GM13976 (cell line): ENCODE data around the gene SUCLG1.

Experiments
- DNase-seq: peaks from one replicate; pipeline ENCODE4 v3.0.0; 2012; ENCODE audit warnings: low spot score
- in situ Hi-C: fragments of 300-500 bp; cut with MboI; formaldehyde crosslinking; loops from one replicate; pipeline ENCODE4 v1.12.0; 2022; ENCODE audit warnings: low sequenced_read_pairs, mixed read lengths, inconsistent platforms; ENCODE audit not compliant: unreplicated experiment
- TF ChIP-seq, protein P1 (sequence below): IDR thresholded peaks from 2 replicates; pipeline ENCODE4 v1.5.1; 2012; ENCODE audit warnings: borderline replicate concordance, mild to moderate bottlenecking; ENCODE audit not compliant: insufficient read depth; ENCODE audit errors: extremely low read depth, missing control alignments, control extremely low read depth

The SUCLG1 gene

DNA sequence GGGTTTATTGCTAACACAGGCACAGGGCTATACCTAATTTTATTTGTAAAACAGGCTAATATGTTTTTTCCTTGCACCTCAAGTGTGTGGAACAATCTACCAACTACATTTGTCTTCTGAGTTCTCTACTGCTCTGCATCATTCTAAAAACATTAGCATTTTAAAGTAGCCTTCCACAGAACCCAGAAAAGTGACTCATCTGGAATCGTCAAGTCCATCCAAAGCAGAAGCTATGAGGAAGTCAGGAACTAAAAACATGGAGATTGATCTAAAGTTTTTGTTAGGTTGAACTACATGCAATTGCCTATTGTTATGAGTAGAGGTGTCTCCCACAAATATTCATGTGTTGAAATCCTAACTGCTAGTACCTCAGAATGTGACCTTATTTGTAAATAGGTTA lies 70.9 kb downstream of the SUCLG1 start:
- TF ChIP-seq, protein P1, sequence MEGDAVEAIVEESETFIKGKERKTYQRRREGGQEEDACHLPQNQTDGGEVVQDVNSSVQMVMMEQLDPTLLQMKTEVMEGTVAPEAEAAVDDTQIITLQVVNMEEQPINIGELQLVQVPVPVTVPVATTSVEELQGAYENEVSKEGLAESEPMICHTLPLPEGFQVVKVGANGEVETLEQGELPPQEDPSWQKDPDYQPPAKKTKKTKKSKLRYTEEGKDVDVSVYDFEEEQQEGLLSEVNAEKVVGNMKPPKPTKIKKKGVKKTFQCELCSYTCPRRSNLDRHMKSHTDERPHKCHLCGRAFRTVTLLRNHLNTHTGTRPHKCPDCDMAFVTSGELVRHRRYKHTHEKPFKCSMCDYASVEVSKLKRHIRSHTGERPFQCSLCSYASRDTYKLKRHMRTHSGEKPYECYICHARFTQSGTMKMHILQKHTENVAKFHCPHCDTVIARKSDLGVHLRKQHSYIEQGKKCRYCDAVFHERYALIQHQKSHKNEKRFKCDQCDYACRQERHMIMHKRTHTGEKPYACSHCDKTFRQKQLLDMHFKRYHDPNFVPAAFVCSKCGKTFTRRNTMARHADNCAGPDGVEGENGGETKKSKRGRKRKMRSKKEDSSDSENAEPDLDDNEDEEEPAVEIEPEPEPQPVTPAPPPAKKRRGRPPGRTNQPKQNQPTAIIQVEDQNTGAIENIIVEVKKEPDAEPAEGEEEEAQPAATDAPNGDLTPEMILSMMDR: no peak
- in situ Hi-C loops: no loop called here
- DNase-seq: no peak

GRCh38 chr2:84386336-84387040 lies 72.6 kb downstream of the SUCLG1 start:
- DNase-seq: no peak
- in situ Hi-C loops: no loop called here
- TF ChIP-seq, protein P1: no peak

GRCh38 chr2:84383271-84383670 lies 75.8 kb downstream of the SUCLG1 start:
- no peak for DNase-seq
- in situ Hi-C loops: no loop called here
- TF ChIP-seq, protein P1: no peak

DNA sequence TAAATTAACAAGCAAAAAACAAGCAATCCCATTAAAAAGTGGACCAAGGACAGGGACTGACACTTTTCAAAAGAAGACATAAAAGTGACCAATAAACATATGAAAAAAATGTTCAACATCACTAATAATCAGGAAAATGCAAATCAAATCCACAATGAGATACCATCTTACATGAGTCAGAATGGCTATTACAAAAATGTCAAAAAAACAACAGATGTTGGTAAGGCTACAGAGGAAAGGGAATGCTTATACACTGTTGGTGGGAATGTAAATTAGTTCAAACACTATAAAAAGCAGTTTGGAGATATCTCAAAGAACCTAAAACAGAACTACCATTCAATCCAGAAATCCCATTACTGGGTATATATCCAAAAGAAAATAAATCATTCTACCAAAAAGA lies 78.2 kb downstream of the SUCLG1 start:
- TF ChIP-seq, protein P1: no peak
- in situ Hi-C loops: no loop called here
- DNase-seq: no peak

GRCh38 chr2:84378960-84379359 lies 80.1 kb downstream of the SUCLG1 start:
- DNase-seq: no peak
- in situ Hi-C loops: no loop called here
- TF ChIP-seq, protein P1: no peak

DNA sequence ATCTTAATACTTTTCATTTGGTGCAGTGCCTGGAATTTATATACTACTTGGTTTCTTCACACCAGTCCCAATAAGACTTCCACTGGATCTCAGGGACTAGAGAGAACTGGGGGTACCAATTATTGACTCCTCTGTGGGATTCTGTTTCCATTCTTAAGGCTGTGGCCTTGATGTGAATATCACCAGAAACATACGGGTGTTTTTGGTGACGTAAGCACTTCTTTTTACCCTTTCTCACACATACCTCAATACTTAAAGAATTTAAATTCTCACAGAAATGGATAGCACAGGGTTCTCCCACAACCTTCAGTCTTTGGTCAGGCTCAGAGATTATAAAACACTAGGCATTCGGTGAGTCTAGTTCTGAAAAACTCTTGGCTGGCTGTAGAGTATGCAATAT lies 84.1 kb downstream of the SUCLG1 start:
- in situ Hi-C loops: no loop called here
- no peak for DNase-seq
- TF ChIP-seq, protein P1: no peak
